Pancreas (tissue), 10 donors: ENCODE measurements around the gene DDX1. TPM values are rescaled to one million over a fixed set of nuclear protein-coding genes. Genes with fewer than 3 reads are reported as not detected.

ENCODE experiments used
- ATAC-seq, 4 donors: fragments of 200-7000 bp; cut with Tn5 transposase; one replicate each; pipeline versions ENCODE4 v1.8.0 to v1.9.1; 2020; ENCODE audit warnings: mild to moderate bottlenecking in 4 of 4, moderate library complexity in 4 of 4
- DNase-seq, 6 donors: peaks; one replicate each; pipeline ENCODE4 v3.0.0-alpha.2; 2020
- FAIRE-seq: peaks from 2 replicates; lab custom pipeline; 2012; peaks lifted over from hg19 to GRCh38; lab: Jason Lieb, UNC
- H3K27ac ChIP-seq, 4 donors: fragments of 200-600 bp; sonication (generic); 1 replicate in 3 of 4; 2 replicates in 1 of 4; pipeline versions ENCODE4 v1.5.0 to v1.8.0; 2020
- H3K27me3 ChIP-seq, 4 donors: fragments of 200-600 bp; one replicate each; pipeline ENCODE4 v1.8.0; 2021
- H3K36me3 ChIP-seq, 3 donors: fragments of 200-600 bp; sonication (generic) in 1 of 3; one replicate each; pipeline versions ENCODE4 v1.5.0 to v1.8.0; 2020 to 2021
- H3K4me1 ChIP-seq, 3 donors: fragments of 200-600 bp; one replicate each; pipeline ENCODE4 v1.8.0; 2021
- H3K4me3 ChIP-seq, 4 donors: fragments of 200-600 bp; sonication (generic) in 2 of 4; one replicate each; pipeline versions ENCODE4 v1.5.0 to v1.8.0; 2020 to 2021
- H3K9me3 ChIP-seq, 4 donors: fragments of 200-600 bp; one replicate each; pipeline ENCODE4 v1.8.0; 2021
- WGBS, 2 donors: extraction: QIAGEN DNeasy Blood & Tissue Kit; methylation state at CpG; one replicate each; pipeline ENCODE4 v1.1.7; 2013; 5-methylcytosine and 5-hydroxymethylcytosine counted together
- intact Hi-C, 3 donors: fragments of 100-400 bp; cut with DNase I; formaldehyde crosslinking; loops; one replicate each; pipeline versions ENCODE4 v1.11.1 to v1.14.2; 2022
- polyA plus RNA-seq, 2 donors: library from polyadenylated mRNA; stranded (reverse); fragments of 200-250 nt; gene quantifications; one replicate each; pipeline ENCODE4 v1.2.3, GENCODE V29; 2013
- total RNA-seq, 6 donors: library from RNA; stranded (reverse); fragmentation: NEBNext Ultra II Directional in 4 of 6; extraction: Animal tissue kit (Norgen Biotek cat#: 25700) in 4 of 6; gene quantifications; one replicate each; pipeline versions ENCODE4 v1.2.1 to v1.2.4, GENCODE V29; 2021 to 2023
- TF ChIP-seq, protein P1 (sequence below), 4 donors: fragments of 200-600 bp; sonication (generic) in 3 of 4; IDR thresholded peaks; one replicate each; pipeline versions ENCODE4 v1.5.0 to v1.8.0; 2021; ENCODE audit warnings: antibody characterized with exemption in 4 of 4
- donor health status: healthy with polysubstance abuse.
- donor health status: DM: no; HTN: no; CAD: no; lungs with moderate emphysema.
- donor health status: DM: no; HTN: no; CAD: no.
- donor health status: control.
- donor health status: control.
- donor health status: Bipolar disorder and iron deficiency.
- donor health status: DM: yes; HTN: yes; CAD: no.
- donor health status: DM: no; HTN: no; CAD: no.
- donor health status: DM: no; HTN: no; CAD: no.
- donor health status: DM: yes; HTN: yes; CAD: no.

Gene DDX1
- total and polyA plus RNA-seq, 8 donors, result 25.5 to 55.1 (median 43.1) TPM

GRCh38 chr2:15617778-15618448, 26.2 kb downstream of the DDX1 start:
- Histone ChIP-seq H3K27me3 (no peaks in the 10 kb centered on the region), H3K9me3 (no peaks in the 10 kb centered on the region), H3K36me3 (peaks cover 0 to 28% (median 14%) of the 10 kb centered on the region in 3 donors), H3K27ac (no peak overlapping the region), H3K4me1 (peaks cover 0 to 6% (median 0%) of the 10 kb centered on the region in 3 donors), H3K4me3 (no peak overlapping the region)
- 98% methylated on average over 4 of the region's 4 CpGs for WGBS, 2 donors
- no peak for DNase-seq
- peak; percentile 56 for FAIRE-seq
- TF ChIP-seq, protein P1, sequence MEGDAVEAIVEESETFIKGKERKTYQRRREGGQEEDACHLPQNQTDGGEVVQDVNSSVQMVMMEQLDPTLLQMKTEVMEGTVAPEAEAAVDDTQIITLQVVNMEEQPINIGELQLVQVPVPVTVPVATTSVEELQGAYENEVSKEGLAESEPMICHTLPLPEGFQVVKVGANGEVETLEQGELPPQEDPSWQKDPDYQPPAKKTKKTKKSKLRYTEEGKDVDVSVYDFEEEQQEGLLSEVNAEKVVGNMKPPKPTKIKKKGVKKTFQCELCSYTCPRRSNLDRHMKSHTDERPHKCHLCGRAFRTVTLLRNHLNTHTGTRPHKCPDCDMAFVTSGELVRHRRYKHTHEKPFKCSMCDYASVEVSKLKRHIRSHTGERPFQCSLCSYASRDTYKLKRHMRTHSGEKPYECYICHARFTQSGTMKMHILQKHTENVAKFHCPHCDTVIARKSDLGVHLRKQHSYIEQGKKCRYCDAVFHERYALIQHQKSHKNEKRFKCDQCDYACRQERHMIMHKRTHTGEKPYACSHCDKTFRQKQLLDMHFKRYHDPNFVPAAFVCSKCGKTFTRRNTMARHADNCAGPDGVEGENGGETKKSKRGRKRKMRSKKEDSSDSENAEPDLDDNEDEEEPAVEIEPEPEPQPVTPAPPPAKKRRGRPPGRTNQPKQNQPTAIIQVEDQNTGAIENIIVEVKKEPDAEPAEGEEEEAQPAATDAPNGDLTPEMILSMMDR (IDR thresholded peaks at IDR 0.05), result no peak
- intact Hi-C loops, result no loop called here
- ATAC-seq, result no peak

DNA sequence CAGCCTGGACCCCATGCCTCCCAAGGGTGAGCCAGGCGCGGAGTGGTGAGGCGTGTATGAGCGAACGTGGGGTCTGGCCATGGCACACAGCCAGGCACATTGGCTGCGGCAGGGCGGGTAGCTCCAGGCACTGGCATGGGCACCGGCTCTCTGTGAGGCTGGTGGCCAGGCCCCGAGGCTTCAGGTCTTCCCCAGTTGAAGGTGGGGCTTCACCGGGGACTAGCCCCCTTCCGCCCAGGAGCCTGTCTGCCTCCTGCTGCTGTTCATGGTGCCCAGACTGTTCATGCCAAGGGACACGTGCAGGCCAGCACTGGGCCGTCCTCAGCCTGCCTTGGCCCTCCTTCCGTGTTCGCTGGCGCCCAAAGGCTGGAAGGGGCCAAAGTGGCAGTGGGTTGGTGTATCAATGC, 26.8 kb downstream of the DDX1 start:
- DNase-seq (peak in 2 of 6 donors; percentile 29 to 76), ATAC-seq (no peak), FAIRE-seq (no peak)
- H3K4me3 ChIP-seq, result no peak overlapping the region
- intact Hi-C loops, result no loop called here
- H3K27ac ChIP-seq, result no peak overlapping the region
- peaks cover 0 to 31% (median 14%) of the 10 kb centered on the region in 3 donors for H3K36me3 ChIP-seq
- H3K9me3 ChIP-seq, result no peaks in the 10 kb centered on the region
- TF ChIP-seq, protein P1 (IDR thresholded peaks at IDR 0.05), result no peak
- no peaks in the 10 kb centered on the region for H3K27me3 ChIP-seq
- 94 to 95% methylated on average over 14 to 16 of the region's 16 CpGs for WGBS, 2 donors
- peaks cover 0 to 6% (median 0%) of the 10 kb centered on the region in 3 donors for H3K4me1 ChIP-seq

GRCh38 chr2:15619076-15619475, 27.4 kb downstream of the DDX1 start:
- no peak for ATAC-seq
- FAIRE-seq, result no peak
- intact Hi-C loops, result no loop called here
- no peak overlapping the region for H3K27ac ChIP-seq
- H3K4me3 ChIP-seq, result no peak overlapping the region
- peak in 1 of 6 donors; percentile 67 for DNase-seq
- TF ChIP-seq, protein P1 (IDR thresholded peaks at IDR 0.05), result no peak
- H3K36me3 ChIP-seq, result peaks cover 0 to 37% (median 14%) of the 10 kb centered on the region in 3 donors
- 96 to 97% methylated on average over 11 of the region's 11 CpGs for WGBS, 2 donors
- peaks cover 0 to 6% (median 0%) of the 10 kb centered on the region in 3 donors for H3K4me1 ChIP-seq
- no peaks in the 10 kb centered on the region for H3K27me3 ChIP-seq
- H3K9me3 ChIP-seq, result no peaks in the 10 kb centered on the region

DNA sequence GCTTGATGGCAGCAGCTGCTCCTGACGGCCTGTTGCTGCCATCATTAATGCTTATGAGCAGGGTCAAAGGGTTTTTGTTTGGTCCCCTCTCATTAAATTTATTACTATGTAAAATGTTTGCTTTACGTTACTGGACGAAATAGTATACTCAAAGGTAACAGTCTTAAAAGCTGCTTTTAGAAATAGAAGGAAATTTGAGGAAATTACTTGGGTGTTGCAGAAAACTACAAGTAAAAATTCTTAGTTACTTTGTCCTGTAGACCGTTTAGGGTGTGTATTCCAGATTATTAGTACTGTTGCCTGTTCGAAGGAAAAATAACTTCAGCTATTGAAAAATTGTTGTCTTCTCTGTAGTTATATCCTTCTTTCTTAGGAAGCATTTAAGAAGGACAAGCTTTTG, 27.8 kb downstream of the DDX1 start:
- no peak for FAIRE-seq
- WGBS, 2 donors, result 75% methylated on average over 5 of the region's 5 CpGs

More for the DNA sequence above, 27.8 kb downstream of the DDX1 start:
- Histone ChIP-seq H3K4me1 (peaks cover 0 to 6% (median 0%) of the 10 kb centered on the region in 3 donors), H3K9me3 (no peaks in the 10 kb centered on the region), H3K27me3 (no peaks in the 10 kb centered on the region), H3K27ac (no peak overlapping the region), H3K36me3 (peaks cover 0 to 42% (median 14%) of the 10 kb centered on the region in 3 donors), H3K4me3 (no peak overlapping the region)
- ATAC-seq (no peak), DNase-seq (no peak)
- intact Hi-C loops, result no loop called here
- TF ChIP-seq, protein P1 (IDR thresholded peaks at IDR 0.05), result no peak
